ENCODE data around the gene ADAMTS16.

ADAMTS16 gene

GRCh38 chr5:5278815-5279381 lies 138.8 kb downstream of the ADAMTS16 start:
- WGBS: 74% methylated on average over 2 of the region's 3 CpGs
- H3K27me3 ChIP-seq (ENCODE audit: control insufficient read depth in 1 of 2, insufficient read depth in 1 of 2, low read length in 2 of 2): no peaks in the 10 kb centered on the region

GRCh38 chr5:5285906-5286305 lies 145.8 kb downstream of the ADAMTS16 start:
- no peak overlapping the region for H3K9ac ChIP-seq (ENCODE audit: low read length)
- H2BK15ac ChIP-seq (ENCODE audit: low read depth, poor library complexity, severe bottlenecking): no peak overlapping the region
- no peak overlapping the region for H4K91ac ChIP-seq (ENCODE audit: low read length)
- no peak overlapping the region for H3K14ac ChIP-seq (ENCODE audit: low read length in 2 of 2)
- no peak overlapping the region for H2AK5ac ChIP-seq (ENCODE audit: low read length, severe bottlenecking)
- no peak overlapping the region for H2BK5ac ChIP-seq (ENCODE audit: low read depth, low read length, poor library complexity, severe bottlenecking)
- H2BK120ac ChIP-seq (ENCODE audit: low read depth, low read length): no peak overlapping the region
- 94% methylated on average over 2 of the region's 3 CpGs for WGBS
- peaks cover 3% of the 10 kb centered on the region for H3K4me1 ChIP-seq (ENCODE audit: control insufficient read depth, insufficient read depth, low read depth, low read length)
- DNase-seq: no peak
- H4K8ac ChIP-seq (ENCODE audit: low read length): no peak overlapping the region
- H3K36me3 ChIP-seq (ENCODE audit: control insufficient read depth in 1 of 2, insufficient read depth in 2 of 2, low read depth in 1 of 2, low read length in 2 of 2): no peaks in the 10 kb centered on the region
- no peak overlapping the region for H2AFZ ChIP-seq (ENCODE audit: low read depth, low read length)
- H3K18ac ChIP-seq (ENCODE audit: low read depth in 1 of 2, low read length in 2 of 2): no peak overlapping the region
- no peak overlapping the region for H3K4me2 ChIP-seq (ENCODE audit: low read length, poor library complexity, severe bottlenecking)
- no peak overlapping the region for H3K23ac ChIP-seq (ENCODE audit: low read length in 2 of 2)
- no peak overlapping the region for H2BK12ac ChIP-seq (ENCODE audit: low read length in 2 of 2)
- no peak overlapping the region for H3K4ac ChIP-seq (ENCODE audit: low read depth in 1 of 2, low read length in 2 of 2)
- no peak overlapping the region for H3K27ac ChIP-seq (ENCODE audit: low read length, poor library complexity, severe bottlenecking)
- H3K9me3 ChIP-seq (ENCODE audit: control insufficient read depth, low read length): peaks cover 4% of the 10 kb centered on the region
- no peaks in the 10 kb centered on the region for H3K79me1 ChIP-seq (replicated peaks; ENCODE audit: low read length, poor library complexity, severe bottlenecking)
- H3K4me3 ChIP-seq (ENCODE audit: insufficient read depth in 1 of 2, low read depth in 1 of 2, low read length in 2 of 2): no peak overlapping the region
- H3K27me3 ChIP-seq (ENCODE audit: control insufficient read depth in 1 of 2, insufficient read depth in 1 of 2, low read length in 2 of 2): no peaks in the 10 kb centered on the region

More at GRCh38 chr5:5278815-5279381, 138.8 kb downstream of the ADAMTS16 start:
- H3K4me2 ChIP-seq (ENCODE audit: low read length, poor library complexity, severe bottlenecking): no peak overlapping the region
- H3K79me1 ChIP-seq (replicated peaks; ENCODE audit: low read length, poor library complexity, severe bottlenecking): no peaks in the 10 kb centered on the region
- H3K36me3 ChIP-seq (ENCODE audit: control insufficient read depth in 1 of 2, insufficient read depth in 2 of 2, low read depth in 1 of 2, low read length in 2 of 2): no peaks in the 10 kb centered on the region
- H2AK5ac ChIP-seq (ENCODE audit: low read length, severe bottlenecking): no peak overlapping the region
- H3K27ac ChIP-seq (ENCODE audit: low read length, poor library complexity, severe bottlenecking): no peak overlapping the region
- no peak overlapping the region for H4K91ac ChIP-seq (ENCODE audit: low read length)
- no peak for DNase-seq
- H3K4me1 ChIP-seq (ENCODE audit: control insufficient read depth, insufficient read depth, low read depth, low read length): peaks cover 3% of the 10 kb centered on the region
- no peak overlapping the region for H3K4me3 ChIP-seq (ENCODE audit: insufficient read depth in 1 of 2, low read depth in 1 of 2, low read length in 2 of 2)
- H4K8ac ChIP-seq (ENCODE audit: low read length): no peak overlapping the region
- no peak overlapping the region for H3K9ac ChIP-seq (ENCODE audit: low read length)
- H2BK120ac ChIP-seq (ENCODE audit: low read depth, low read length): no peak overlapping the region
- no peak overlapping the region for H2AFZ ChIP-seq (ENCODE audit: low read depth, low read length)
- no peak overlapping the region for H2BK12ac ChIP-seq (ENCODE audit: low read length in 2 of 2)
- no peak overlapping the region for H3K4ac ChIP-seq (ENCODE audit: low read depth in 1 of 2, low read length in 2 of 2)
- H3K23ac ChIP-seq (ENCODE audit: low read length in 2 of 2): no peak overlapping the region
- H2BK15ac ChIP-seq (ENCODE audit: low read depth, poor library complexity, severe bottlenecking): no peak overlapping the region
- peaks cover 4% of the 10 kb centered on the region for H3K9me3 ChIP-seq (ENCODE audit: control insufficient read depth, low read length)
- H2BK5ac ChIP-seq (ENCODE audit: low read depth, low read length, poor library complexity, severe bottlenecking): no peak overlapping the region
- no peak overlapping the region for H3K14ac ChIP-seq (ENCODE audit: low read length in 2 of 2)
- H3K18ac ChIP-seq (ENCODE audit: low read depth in 1 of 2, low read length in 2 of 2): no peak overlapping the region

GRCh38 chr5:5287419-5287818 lies 147.3 kb downstream of the ADAMTS16 start:
- H2BK5ac ChIP-seq (ENCODE audit: low read depth, low read length, poor library complexity, severe bottlenecking): peak overlapping the region; percentile 74
- no peak overlapping the region for H3K4me2 ChIP-seq (ENCODE audit: low read length, poor library complexity, severe bottlenecking)
- no peak overlapping the region for H2BK15ac ChIP-seq (ENCODE audit: low read depth, poor library complexity, severe bottlenecking)
- WGBS: 86% methylated on average over 6 of the region's 9 CpGs
- no peak overlapping the region for H3K27ac ChIP-seq (ENCODE audit: low read length, poor library complexity, severe bottlenecking)
- H2AK5ac ChIP-seq (ENCODE audit: low read length, severe bottlenecking): peak overlapping the region; percentile 86
- H3K36me3 ChIP-seq (ENCODE audit: control insufficient read depth in 1 of 2, insufficient read depth in 2 of 2, low read depth in 1 of 2, low read length in 2 of 2): no peaks in the 10 kb centered on the region
- H2BK12ac ChIP-seq (ENCODE audit: low read length in 2 of 2): no peak overlapping the region
- DNase-seq: no peak
- H3K79me1 ChIP-seq (replicated peaks; ENCODE audit: low read length, poor library complexity, severe bottlenecking): no peaks in the 10 kb centered on the region
- no peaks in the 10 kb centered on the region for H3K27me3 ChIP-seq (ENCODE audit: control insufficient read depth in 1 of 2, insufficient read depth in 1 of 2, low read length in 2 of 2)
- H4K8ac ChIP-seq (ENCODE audit: low read length): no peak overlapping the region
- no peak overlapping the region for H3K18ac ChIP-seq (ENCODE audit: low read depth in 1 of 2, low read length in 2 of 2)
- no peak overlapping the region for H3K23ac ChIP-seq (ENCODE audit: low read length in 2 of 2)
- no peak overlapping the region for H3K4ac ChIP-seq (ENCODE audit: low read depth in 1 of 2, low read length in 2 of 2)
- no peak overlapping the region for H3K9ac ChIP-seq (ENCODE audit: low read length)
- H3K14ac ChIP-seq (ENCODE audit: low read length in 2 of 2): no peak overlapping the region
- no peak overlapping the region for H2BK120ac ChIP-seq (ENCODE audit: low read depth, low read length)
- no peak overlapping the region for H2AFZ ChIP-seq (ENCODE audit: low read depth, low read length)
- no peak overlapping the region for H3K4me3 ChIP-seq (ENCODE audit: insufficient read depth in 1 of 2, low read depth in 1 of 2, low read length in 2 of 2)
- peaks cover 4% of the 10 kb centered on the region for H3K9me3 ChIP-seq (ENCODE audit: control insufficient read depth, low read length)
- H4K91ac ChIP-seq (ENCODE audit: low read length): no peak overlapping the region
- peaks cover 6% of the 10 kb centered on the region for H3K4me1 ChIP-seq (ENCODE audit: control insufficient read depth, insufficient read depth, low read depth, low read length)

GRCh38 chr5:5288201-5288600 lies 148.1 kb downstream of the ADAMTS16 start:
- H3K23ac ChIP-seq (ENCODE audit: low read length in 2 of 2): no peak overlapping the region
- peaks cover 6% of the 10 kb centered on the region for H3K4me1 ChIP-seq (ENCODE audit: control insufficient read depth, insufficient read depth, low read depth, low read length)
- no peak overlapping the region for H4K8ac ChIP-seq (ENCODE audit: low read length)
- H3K27me3 ChIP-seq (ENCODE audit: control insufficient read depth in 1 of 2, insufficient read depth in 1 of 2, low read length in 2 of 2): no peaks in the 10 kb centered on the region
- H3K79me1 ChIP-seq (replicated peaks; ENCODE audit: low read length, poor library complexity, severe bottlenecking): no peaks in the 10 kb centered on the region
- no peak overlapping the region for H2BK120ac ChIP-seq (ENCODE audit: low read depth, low read length)
- H2AK5ac ChIP-seq (ENCODE audit: low read length, severe bottlenecking): no peak overlapping the region
- no peak overlapping the region for H3K27ac ChIP-seq (ENCODE audit: low read length, poor library complexity, severe bottlenecking)
- WGBS: 91% methylated on average over 3 of the region's 8 CpGs
- H2BK12ac ChIP-seq (ENCODE audit: low read length in 2 of 2): no peak overlapping the region
- no peak overlapping the region for H3K18ac ChIP-seq (ENCODE audit: low read depth in 1 of 2, low read length in 2 of 2)
- no peak overlapping the region for H2BK5ac ChIP-seq (ENCODE audit: low read depth, low read length, poor library complexity, severe bottlenecking)
- no peak for DNase-seq
- H3K4me3 ChIP-seq (ENCODE audit: insufficient read depth in 1 of 2, low read depth in 1 of 2, low read length in 2 of 2): no peak overlapping the region
- H3K14ac ChIP-seq (ENCODE audit: low read length in 2 of 2): no peak overlapping the region
- no peaks in the 10 kb centered on the region for H3K36me3 ChIP-seq (ENCODE audit: control insufficient read depth in 1 of 2, insufficient read depth in 2 of 2, low read depth in 1 of 2, low read length in 2 of 2)
- H2AFZ ChIP-seq (ENCODE audit: low read depth, low read length): no peak overlapping the region
- no peak overlapping the region for H2BK15ac ChIP-seq (ENCODE audit: low read depth, poor library complexity, severe bottlenecking)
- no peak overlapping the region for H4K91ac ChIP-seq (ENCODE audit: low read length)
- H3K4me2 ChIP-seq (ENCODE audit: low read length, poor library complexity, severe bottlenecking): no peak overlapping the region
- H3K9me3 ChIP-seq (ENCODE audit: control insufficient read depth, low read length): peaks cover 4% of the 10 kb centered on the region
- H3K4ac ChIP-seq (ENCODE audit: low read depth in 1 of 2, low read length in 2 of 2): no peak overlapping the region
- no peak overlapping the region for H3K9ac ChIP-seq (ENCODE audit: low read length)

Measured in mesenchymal stem cell (in vitro differentiated cells and primary cell).